Articular chondrocyte of knee joint (primary cell): ENCODE results near the gene NFS1. TPM values are rescaled to one million over a fixed set of nuclear protein-coding genes. Genes with fewer than 3 reads are reported as not detected.

Experiments
- small RNA-seq: library from RNA; depleted of rRNA; stranded (forward); fragments of <200 nt; gene quantifications from one replicate; pipeline ENCODE3, GENCODE V24; 2012
- total RNA-seq: library from RNA; depleted of rRNA; stranded (reverse); fragments of >200 nt; gene quantifications from 2 replicates; pipeline ENCODE4 v1.2.3, GENCODE V29; 2012

The NFS1 gene
- total RNA-seq: 20.5 and 22.2 TPM in 2 replicates

GRCh38 chr20:35699127-35699956 lies at the start of gene NFS1, which contains the start of gene ROMO1:
Gene NFS1 (minus strand): TSS chr20:35699352. CDS start chr20:35699288, 64 bp downstream.
Gene ROMO1 (plus strand): TSS chr20:35699405. CDS start chr20:35699633, 228 bp downstream.

GRCh38 chr20:35741892-35742740 lies 43.0 kb upstream of the NFS1 start, which contains the start of gene RBM39:
Gene RBM39 (minus strand): TSS chr20:35742260. CDS start chr20:35740874, 1,386 bp downstream.

GRCh38 chr20:35664466-35665206 lies 34.5 kb downstream of the NFS1 start, which contains the start of the genes CPNE1 and RBM12:
Gene CPNE1 (minus strand): TSS chr20:35664900. CDS start chr20:35632923, 31,977 bp downstream.
Gene RBM12 (minus strand): TSS chr20:35664900. CDS start chr20:35655322, 9,578 bp downstream.

Small RNA genes within 50 kb of the gene (small RNA-seq; reads per million reads assigned to genes)
- gene RNU6-759P: not detected

Other genes starting within 250 kb of the NFS1 start
- gene CEP250, start 243.8 kb downstream of the NFS1 start, total RNA-seq: 24.0 and 26.2 TPM in 2 replicates
- not detected in 2 replicates for gene C20orf173, start 169.7 kb downstream of the NFS1 start, total RNA-seq
- 354 and 412 TPM in 2 replicates for gene ERGIC3, start 157.3 kb downstream of the NFS1 start, total RNA-seq
- 7.3 and 9.1 TPM in 2 replicates for gene SPAG4, start 83.5 kb downstream of the NFS1 start, total RNA-seq
- gene CPNE1, start 34.5 kb downstream of the NFS1 start, total RNA-seq: 147 and 172 TPM in 2 replicates
- 70.0 and 77.0 TPM in 2 replicates for gene RBM12, start 34.5 kb downstream of the NFS1 start, total RNA-seq
- 141 and 230 TPM in 2 replicates for gene ROMO1, start 53 bp upstream of the NFS1 start, total RNA-seq
- gene RBM39, start 42.9 kb upstream of the NFS1 start, total RNA-seq: 327 and 383 TPM in 2 replicates
- gene PHF20, start 72.7 kb upstream of the NFS1 start, total RNA-seq: 62.1 and 66.6 TPM in 2 replicates